GM18858 (cell line): ENCODE results near the gene PUM2.
"Not testable (repeated sequence)": the region's sequence is repeated elsewhere in the genome, so short reads cannot be mapped to it uniquely, and the experiment has no call there.

Experiments used
- ATAC-seq: cut with Tn5 transposase; IDR thresholded peaks from one replicate; pipeline ENCODE4 v1.9.1; 2021; ENCODE audit not compliant: unreplicated experiment

Gene PUM2

GRCh38 chr2:20235655-20236305 lies 114.9 kb downstream of the PUM2 start:
- ATAC-seq: no peak

GRCh38 chr2:20234597-20234996 lies 116.0 kb downstream of the PUM2 start:
- not testable (repeated sequence) for ATAC-seq

GRCh38 chr2:20232837-20233207 lies 117.8 kb downstream of the PUM2 start:
- no peak for ATAC-seq

GRCh38 chr2:20231598-20232026 lies 119.0 kb downstream of the PUM2 start:
- ATAC-seq: no peak

GRCh38 chr2:20231159-20231558 lies 119.5 kb downstream of the PUM2 start:
- ATAC-seq: no peak

- ATAC-seq: no peak
Measured at GRCh38 chr2:20230114-20230425, 120.6 kb downstream of the PUM2 start.

GRCh38 chr2:20229322-20230113 lies 121.1 kb downstream of the PUM2 start:
- ATAC-seq: no peak

- no peak for ATAC-seq
Measured at GRCh38 chr2:20227894-20228505, 122.6 kb downstream of the PUM2 start.

GRCh38 chr2:20226152-20226545 lies 124.5 kb downstream of the PUM2 start:
- ATAC-seq: no peak

GRCh38 chr2:20225294-20226151 lies 125.1 kb downstream of the PUM2 start:
- peak; percentile 52 for ATAC-seq

GRCh38 chr2:20224716-20225293 lies 125.8 kb downstream of the PUM2 start, which contains the start of gene SDC1:
TSS of gene SDC1 (minus strand) at chr2:20225130. CDS start at chr2:20224867, 263 bp downstream.
- no peak for ATAC-seq

GRCh38 chr2:20224164-20224715 lies 126.4 kb downstream of the PUM2 start:
- ATAC-seq: no peak

GRCh38 chr2:20223407-20224163 lies 127.1 kb downstream of the PUM2 start:
- ATAC-seq: no peak

- ATAC-seq: no peak
Measured at GRCh38 chr2:20222769-20223406, 127.8 kb downstream of the PUM2 start.

- no peak for ATAC-seq
Measured at GRCh38 chr2:20222014-20222768, 128.5 kb downstream of the PUM2 start.

- ATAC-seq: no peak
Measured at GRCh38 chr2:20221555-20221973, 129.1 kb downstream of the PUM2 start.

- no peak for ATAC-seq
Measured at GRCh38 chr2:20220806-20221554, 129.7 kb downstream of the PUM2 start.
